ENCODE data around the gene COBLL1.

COBLL1 gene

DNA sequence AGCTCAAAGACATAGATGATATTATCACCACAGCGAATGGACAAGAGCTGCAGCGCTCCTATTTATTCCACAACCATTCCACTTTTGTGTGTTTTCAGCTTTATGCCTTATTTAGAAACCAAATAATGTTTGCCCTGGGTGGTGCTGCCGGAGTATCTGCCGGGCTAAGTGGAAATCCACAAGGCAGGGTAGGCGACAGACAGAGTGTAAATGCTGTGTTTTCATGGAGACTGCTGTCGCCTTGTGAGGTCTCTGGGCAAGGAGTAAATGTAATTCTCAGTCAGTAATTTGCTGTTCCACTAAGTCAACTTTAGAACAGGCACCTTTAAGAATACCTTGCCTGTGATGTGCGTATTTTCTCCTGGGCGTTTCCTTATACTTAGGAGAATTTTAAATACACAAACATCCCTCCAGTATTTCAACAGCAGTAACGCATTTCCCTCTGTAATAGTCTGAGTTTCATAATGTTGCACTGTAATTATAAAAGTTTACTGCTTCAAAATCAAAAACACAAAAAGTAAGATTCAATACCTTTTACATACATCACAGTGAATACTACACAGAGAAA is 60.9 kb downstream of the COBLL1 start:
- TF ChIP-seq, protein P1, sequence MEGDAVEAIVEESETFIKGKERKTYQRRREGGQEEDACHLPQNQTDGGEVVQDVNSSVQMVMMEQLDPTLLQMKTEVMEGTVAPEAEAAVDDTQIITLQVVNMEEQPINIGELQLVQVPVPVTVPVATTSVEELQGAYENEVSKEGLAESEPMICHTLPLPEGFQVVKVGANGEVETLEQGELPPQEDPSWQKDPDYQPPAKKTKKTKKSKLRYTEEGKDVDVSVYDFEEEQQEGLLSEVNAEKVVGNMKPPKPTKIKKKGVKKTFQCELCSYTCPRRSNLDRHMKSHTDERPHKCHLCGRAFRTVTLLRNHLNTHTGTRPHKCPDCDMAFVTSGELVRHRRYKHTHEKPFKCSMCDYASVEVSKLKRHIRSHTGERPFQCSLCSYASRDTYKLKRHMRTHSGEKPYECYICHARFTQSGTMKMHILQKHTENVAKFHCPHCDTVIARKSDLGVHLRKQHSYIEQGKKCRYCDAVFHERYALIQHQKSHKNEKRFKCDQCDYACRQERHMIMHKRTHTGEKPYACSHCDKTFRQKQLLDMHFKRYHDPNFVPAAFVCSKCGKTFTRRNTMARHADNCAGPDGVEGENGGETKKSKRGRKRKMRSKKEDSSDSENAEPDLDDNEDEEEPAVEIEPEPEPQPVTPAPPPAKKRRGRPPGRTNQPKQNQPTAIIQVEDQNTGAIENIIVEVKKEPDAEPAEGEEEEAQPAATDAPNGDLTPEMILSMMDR (conservative IDR thresholded peaks at IDR 0.05): no peak
- H3K27ac ChIP-seq: no peak overlapping the region

DNA sequence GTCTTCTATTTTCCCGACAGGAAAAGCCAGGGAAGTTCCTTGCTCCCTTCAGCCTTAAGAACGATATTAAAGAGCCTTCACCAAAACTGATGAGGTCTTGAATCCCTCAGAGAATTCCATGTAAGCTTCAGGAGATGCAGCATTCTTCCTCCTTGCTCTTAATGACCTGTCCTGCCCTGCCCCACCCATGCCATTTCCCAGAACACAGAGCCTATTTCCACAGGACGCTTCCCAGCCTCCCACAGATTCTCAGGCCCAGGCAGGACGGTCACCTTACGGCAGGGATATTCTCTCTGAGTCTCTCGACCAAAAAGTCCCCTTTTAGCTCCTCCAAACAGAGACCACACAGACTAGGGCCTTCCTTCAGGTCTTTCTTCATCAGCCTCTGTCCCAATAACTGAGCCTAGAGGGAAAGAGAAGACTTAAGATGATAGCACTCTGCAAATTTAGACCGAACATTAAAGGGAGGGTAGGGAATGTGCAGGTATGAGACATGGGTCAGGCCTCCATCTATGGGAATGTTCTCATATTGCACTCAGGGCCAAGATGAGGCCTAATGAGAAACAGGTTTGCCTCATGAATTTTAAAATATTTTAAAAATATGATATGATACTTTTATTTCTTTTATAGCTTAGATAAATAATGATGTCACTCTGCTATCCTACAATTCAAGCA is 62.1 kb downstream of the COBLL1 start:
- TF ChIP-seq, protein P1 (conservative IDR thresholded peaks at IDR 0.05): no peak
- no peak overlapping the region for H3K27ac ChIP-seq

DNA sequence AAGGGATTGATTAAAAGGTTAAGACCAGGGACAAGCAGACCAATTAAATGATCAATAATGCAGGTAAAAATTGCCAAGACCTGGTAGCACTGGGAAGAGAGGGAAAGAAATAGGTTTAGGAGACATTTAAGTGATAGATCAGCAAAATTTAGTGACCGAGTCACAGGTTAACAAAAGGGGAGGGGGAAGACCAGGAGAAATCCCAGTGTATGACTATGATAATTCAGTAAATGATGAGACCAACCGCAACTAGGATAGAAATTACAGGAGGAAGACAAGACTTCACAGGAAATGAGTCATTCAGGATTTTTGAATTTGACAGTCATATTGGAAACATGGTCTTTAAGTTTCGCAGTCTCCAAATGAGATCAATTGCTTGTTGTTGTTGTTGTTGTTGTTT is 62.9 kb downstream of the COBLL1 start:
- H3K27ac ChIP-seq: no peak overlapping the region

DNA sequence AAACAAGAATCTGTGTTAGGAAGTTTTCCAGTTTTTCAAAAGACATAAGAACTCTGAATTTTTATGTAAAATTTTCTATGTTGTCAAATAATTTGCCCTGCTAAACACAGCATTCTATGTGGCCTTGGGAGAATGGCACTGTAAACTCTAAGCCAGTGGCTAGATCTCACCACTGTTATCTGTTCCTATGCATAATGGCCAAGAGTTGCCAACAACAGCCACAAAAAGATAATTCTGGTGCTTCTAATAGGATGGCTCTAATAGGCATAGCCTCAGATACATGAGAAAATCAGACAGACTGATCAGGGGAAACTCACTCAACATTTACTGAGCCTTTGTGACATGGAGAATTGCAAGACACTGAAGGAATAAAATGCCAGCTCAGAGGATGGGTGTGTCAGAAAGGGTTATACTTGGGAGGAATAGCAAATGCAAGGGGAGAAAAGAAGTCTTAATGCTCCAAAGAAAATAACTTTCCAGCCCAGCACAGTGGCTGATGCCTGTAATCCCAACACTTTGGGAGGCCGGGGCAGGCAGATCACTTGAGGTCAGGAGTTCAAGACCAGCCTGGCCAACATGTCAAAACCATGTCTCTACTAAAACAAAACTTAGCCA is 63.7 kb downstream of the COBLL1 start:
- H3K27ac ChIP-seq: no peak overlapping the region
- TF ChIP-seq, protein P1 (conservative IDR thresholded peaks at IDR 0.05): no peak

More for the DNA sequence above, 62.9 kb downstream of the COBLL1 start:
- TF ChIP-seq, protein P1 (conservative IDR thresholded peaks at IDR 0.05): no peak

DNA sequence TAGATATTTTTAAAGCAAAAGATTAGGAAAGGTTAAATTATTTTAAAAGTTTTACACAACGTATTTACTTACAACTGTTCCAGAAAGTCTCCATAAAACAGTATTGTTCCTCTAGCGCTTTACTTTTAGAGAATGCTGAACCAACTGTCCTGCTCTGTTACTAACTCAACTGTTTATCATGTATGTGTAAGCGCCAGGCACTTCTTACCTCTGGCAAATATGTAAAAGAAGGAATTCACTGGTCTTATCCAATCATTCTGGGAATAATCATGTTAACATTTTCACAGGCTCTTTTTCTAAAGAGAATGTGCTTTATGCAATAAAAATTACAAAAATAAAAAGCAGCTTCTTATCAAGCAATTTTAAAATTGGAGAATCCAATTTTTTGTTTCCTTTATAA is 68.0 kb downstream of the COBLL1 start:
- TF ChIP-seq, protein P1 (conservative IDR thresholded peaks at IDR 0.05): no peak
- H3K27ac ChIP-seq: peak overlapping the region; percentile 39

DNA sequence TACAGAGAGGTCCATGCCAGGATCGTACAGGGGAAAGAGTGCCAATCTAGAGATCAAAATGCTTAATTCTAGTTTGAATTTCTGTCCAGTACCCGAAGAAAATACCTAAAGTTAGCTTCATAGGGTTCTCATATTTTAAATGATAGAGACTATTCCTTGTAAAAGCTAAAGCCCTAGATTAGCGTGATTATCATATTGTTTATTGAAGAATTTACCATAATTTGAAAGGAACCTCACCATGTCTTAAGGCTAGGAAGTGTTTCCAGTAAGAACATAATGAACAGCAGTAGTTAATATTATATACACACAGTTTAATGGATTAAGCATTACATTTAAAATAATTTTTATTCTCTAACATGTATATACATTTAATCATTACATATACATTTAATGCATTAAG is 68.5 kb downstream of the COBLL1 start:
- H3K27ac ChIP-seq: peak overlapping the region; percentile 39
- TF ChIP-seq, protein P1 (conservative IDR thresholded peaks at IDR 0.05): no peak

DNA sequence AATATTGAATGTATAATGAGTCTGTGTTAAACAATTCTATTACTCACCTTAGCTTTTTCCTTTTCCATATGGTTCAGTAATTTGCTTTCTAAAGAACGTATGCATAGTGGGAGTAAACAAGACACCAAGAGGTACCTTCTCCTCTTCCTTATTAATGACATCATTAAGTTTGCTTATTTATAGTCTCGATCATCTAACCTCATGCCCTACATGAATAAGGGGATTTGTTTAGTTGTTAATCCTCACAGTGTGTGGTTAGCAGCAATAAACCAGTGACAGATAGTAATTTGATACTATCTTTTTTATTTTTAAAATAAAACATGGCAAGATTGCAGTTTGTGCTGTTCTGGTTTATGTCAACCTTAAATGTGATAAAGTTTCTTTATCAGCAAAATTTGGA is 69.7 kb downstream of the COBLL1 start:
- TF ChIP-seq, protein P1 (conservative IDR thresholded peaks at IDR 0.05): no peak
- peak overlapping the region; percentile 39 for H3K27ac ChIP-seq
